ENCODE data around the gene ISM1. TPM values are rescaled to one million over a fixed set of nuclear protein-coding genes. Genes with fewer than 3 reads are reported as not detected.

Gene ISM1
- total RNA-seq, 1 experiment from 2014 or later = 0.20 TPM

DNA sequence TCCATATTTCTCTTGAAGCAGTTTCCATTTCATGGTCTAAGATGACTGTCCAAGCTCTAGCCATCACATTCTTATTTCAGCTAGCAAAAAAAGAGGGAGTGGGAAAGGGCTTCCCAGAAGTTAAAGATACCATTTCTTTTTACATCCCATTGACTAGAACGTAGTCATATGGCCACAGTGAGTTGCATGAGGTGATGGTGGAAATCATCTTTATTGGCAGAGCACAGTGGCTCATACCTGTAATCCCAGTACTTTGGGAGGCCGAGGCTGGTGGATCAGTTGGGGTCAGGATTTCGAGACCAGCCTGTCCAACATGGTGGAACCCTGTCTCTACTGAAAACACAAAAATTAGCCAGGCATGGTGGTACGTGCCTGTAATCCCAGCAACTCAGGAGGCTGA lies 99.6 kb downstream of the ISM1 start:
- Mint-ChIP-seq H3K4me1 (peaks cover 15 to 24% of the 10 kb centered on the region in 2 experiments), H3K36me3 (ENCODE audit: insufficient read depth in 1 of 3, low read depth in 3 of 3) (peaks cover 0 to 9% (median 3%) of the 10 kb centered on the region in 3 experiments; a peak in 3 of 7 replicates), H3K9me3 (peaks cover 9 to 12% of the 10 kb centered on the region in 2 experiments; a peak in 4 of 5 replicates), H3K27ac (no peak overlapping the region), H3K27me3 (ENCODE audit: low read depth) (no peaks in the 10 kb centered on the region), H3K4me3 (no peak overlapping the region)
- Histone ChIP-seq H4K5ac (ENCODE audit: insufficient read length, low read depth, low read length) (no peak overlapping the region), H3K14ac (ENCODE audit: insufficient read depth, low read length) (no peak overlapping the region), H2AFZ (ENCODE audit: low read length) (no peak overlapping the region), H3K4me1 (ENCODE audit: insufficient read depth, low read length) (peaks cover 5% of the 10 kb centered on the region; the same call in 1 of the 2 replicates), H2BK20ac (ENCODE audit: low read depth, low read length, poor library complexity, severe bottlenecking) (no peak overlapping the region), H4K20me1 (ENCODE audit: control insufficient read depth, insufficient read depth, insufficient read length) (no peaks in the 10 kb centered on the region), H3T11ph (ENCODE audit: low read length) (no peak overlapping the region), H3K4me2 (ENCODE audit: insufficient read depth, insufficient read length, low read length) (no peak overlapping the region), H3K79me2 (ENCODE audit: insufficient read depth, low read length) (no peaks in the 10 kb centered on the region), H2BK120ac (ENCODE audit: low read depth, low read length, poor library complexity, severe bottlenecking) (no peak overlapping the region), H2BK5ac (ENCODE audit: insufficient read length, low read length) (no peak overlapping the region), H4K91ac (ENCODE audit: insufficient read length, low read depth, low read length) (no peak overlapping the region), H4K8ac (replicated peaks; ENCODE audit: insufficient read length, low read depth, low read length) (no peak overlapping the region), H3K23me2 (ENCODE audit: insufficient read length, low read depth, low read length, poor library complexity, severe bottlenecking) (no peaks in the 10 kb centered on the region), H2BK15ac (ENCODE audit: low read depth, low read length) (no peak overlapping the region), H3K27me3 (ENCODE audit: insufficient read depth, low read length) (no peaks in the 10 kb centered on the region), H3K9me3 (ENCODE audit: control insufficient read depth, low read depth, low read length) (no peaks in the 10 kb centered on the region), H3K4ac (ENCODE audit: low read depth, low read length) (no peak overlapping the region), H3K27ac (ENCODE audit: insufficient read length, low read depth, low read length) (no peak overlapping the region), H2AK5ac (ENCODE audit: insufficient read length, low read length) (no peak overlapping the region), H3K23ac (ENCODE audit: insufficient read length, low read depth, low read length) (no peak overlapping the region), H3K56ac (ENCODE audit: insufficient read length, low read depth, low read length) (no peak overlapping the region), H3K18ac (ENCODE audit: insufficient read length, low read depth, low read length) (no peak overlapping the region), H3K9ac (ENCODE audit: extremely low read depth, insufficient read length, low read length) (no peak overlapping the region), H3K79me1 (ENCODE audit: insufficient read depth, low read depth, low read length, poor library complexity, severe bottlenecking) (no peaks in the 10 kb centered on the region), H2BK12ac (ENCODE audit: insufficient read length, low read depth, low read length) (no peak overlapping the region)
- no peak for DNase-seq
- WGBS (ENCODE audit: extremely low coverage, insufficient read length, low lambda C conversion rate) = no CpG with 5 or more reads among the region's 4 CpGs
- TF ChIP-seq, protein P1, sequence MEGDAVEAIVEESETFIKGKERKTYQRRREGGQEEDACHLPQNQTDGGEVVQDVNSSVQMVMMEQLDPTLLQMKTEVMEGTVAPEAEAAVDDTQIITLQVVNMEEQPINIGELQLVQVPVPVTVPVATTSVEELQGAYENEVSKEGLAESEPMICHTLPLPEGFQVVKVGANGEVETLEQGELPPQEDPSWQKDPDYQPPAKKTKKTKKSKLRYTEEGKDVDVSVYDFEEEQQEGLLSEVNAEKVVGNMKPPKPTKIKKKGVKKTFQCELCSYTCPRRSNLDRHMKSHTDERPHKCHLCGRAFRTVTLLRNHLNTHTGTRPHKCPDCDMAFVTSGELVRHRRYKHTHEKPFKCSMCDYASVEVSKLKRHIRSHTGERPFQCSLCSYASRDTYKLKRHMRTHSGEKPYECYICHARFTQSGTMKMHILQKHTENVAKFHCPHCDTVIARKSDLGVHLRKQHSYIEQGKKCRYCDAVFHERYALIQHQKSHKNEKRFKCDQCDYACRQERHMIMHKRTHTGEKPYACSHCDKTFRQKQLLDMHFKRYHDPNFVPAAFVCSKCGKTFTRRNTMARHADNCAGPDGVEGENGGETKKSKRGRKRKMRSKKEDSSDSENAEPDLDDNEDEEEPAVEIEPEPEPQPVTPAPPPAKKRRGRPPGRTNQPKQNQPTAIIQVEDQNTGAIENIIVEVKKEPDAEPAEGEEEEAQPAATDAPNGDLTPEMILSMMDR (conservative IDR thresholded peaks at IDR 0.05) = no peak

Measured in H9 (cell line).